HG03520 (cell line): ENCODE results near the gene RBCK1.
"Not testable (repeated sequence)": the region's sequence is repeated elsewhere in the genome, so short reads cannot be mapped to it uniquely, and the experiment has no call there.

Source experiments
- ATAC-seq: cut with Tn5 transposase; IDR thresholded peaks from one replicate; pipeline ENCODE4 v1.9.1; 2021; ENCODE audit warnings: mild to moderate bottlenecking, moderate library complexity; ENCODE audit not compliant: unreplicated experiment

The RBCK1 gene

GRCh38 chr20:407953-408842 is at the start of gene RBCK1:
TSS of gene RBCK1 (plus strand) at chr20:408299. CDS start at chr20:408758, 459 bp downstream.
- peak; percentile 61 for ATAC-seq

DNA sequence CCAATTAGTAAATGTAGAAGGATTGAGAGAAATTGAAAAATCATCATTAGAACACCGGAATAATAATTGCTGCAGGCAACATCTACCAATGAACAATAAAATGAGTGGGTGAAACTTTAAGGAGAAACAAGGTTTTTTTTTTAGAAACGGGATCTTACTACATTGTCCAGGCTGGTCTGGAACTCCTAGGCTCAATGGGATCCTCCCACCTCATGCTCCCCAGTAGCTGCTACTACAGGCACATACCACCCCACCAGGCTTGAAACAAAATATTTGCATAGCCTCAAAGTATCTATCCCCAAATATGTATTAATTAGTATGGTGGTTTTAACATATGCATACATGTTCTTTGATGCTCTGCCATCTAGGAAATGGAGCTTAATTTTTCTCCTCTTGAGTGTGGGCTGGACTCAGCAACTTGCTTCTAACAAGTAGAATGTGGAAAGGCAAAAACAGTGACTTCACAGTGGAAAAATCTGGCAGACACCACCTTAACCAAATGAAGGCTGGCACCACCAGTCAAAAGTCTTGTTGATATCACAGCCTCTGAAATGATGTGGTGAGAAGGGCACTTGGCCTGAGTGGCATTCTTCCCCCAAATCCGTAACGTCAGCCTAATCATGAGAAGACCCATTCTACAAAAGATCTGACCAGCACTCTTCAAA is 49.1 kb upstream of the RBCK1 start:
- ATAC-seq, result no peak

DNA sequence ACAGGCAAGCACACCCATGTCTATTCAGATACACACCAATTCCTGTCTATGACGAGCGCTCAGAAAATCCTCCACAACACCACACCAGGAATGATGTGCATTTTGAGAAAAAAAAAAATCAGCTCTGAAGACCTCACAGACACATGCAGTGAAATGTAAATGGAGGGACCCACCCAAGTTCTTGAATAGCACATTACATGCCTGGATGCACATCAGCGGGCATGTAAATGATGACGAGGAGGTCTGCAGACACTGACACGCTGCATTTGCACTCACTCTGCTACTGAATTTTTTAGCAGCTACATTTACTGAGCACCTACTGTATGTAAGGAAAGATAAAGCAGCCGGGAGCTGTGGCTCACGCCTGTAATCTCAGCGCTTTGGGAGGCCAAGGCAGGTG is 46.5 kb upstream of the RBCK1 start:
- no peak for ATAC-seq

- ATAC-seq, result no peak
Observed at GRCh38 chr20:362271-363254, 45.5 kb upstream of the RBCK1 start.

- no peak for ATAC-seq
Observed at GRCh38 chr20:363319-364078, 44.6 kb upstream of the RBCK1 start.

DNA sequence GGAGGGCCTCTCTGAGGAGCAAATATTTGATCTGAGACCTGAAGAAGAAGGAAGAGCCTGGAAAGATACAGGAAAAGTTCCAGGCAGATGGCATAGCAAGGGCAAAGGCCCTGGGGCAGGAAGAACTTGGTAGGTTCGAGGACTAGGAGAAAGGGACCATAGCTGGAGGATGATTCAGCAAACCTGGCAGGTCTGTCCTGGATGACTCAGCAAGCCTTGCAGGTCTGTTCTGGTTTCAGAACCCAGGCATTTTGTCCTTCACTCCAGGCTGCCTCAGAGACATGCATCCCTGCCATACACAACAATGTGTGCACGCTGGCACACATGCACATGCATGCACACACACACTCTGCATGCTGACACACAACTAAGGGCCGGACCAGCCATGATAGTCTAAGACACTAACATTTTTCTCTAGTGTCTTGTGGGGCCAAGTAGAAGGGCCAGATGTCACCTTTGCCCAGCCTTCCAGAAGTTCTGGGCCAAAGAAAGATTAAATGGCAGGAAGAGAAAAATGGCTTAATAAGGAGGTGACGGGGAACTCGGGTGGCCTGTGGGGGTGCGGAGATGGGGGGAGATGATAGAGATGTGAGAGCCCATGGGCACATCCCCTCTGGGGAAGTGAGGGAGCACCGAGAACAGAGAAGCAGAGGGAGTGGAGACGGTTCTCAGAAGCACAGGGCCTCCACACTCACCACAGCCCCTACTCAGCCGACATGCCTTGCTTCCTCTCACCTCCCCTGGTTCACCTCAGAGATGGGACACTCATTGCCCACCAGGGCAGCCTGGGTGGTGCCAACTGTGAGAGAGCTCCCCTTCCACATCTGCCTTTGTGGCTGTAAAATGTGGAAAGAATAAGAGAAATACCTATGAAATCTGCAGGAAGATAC is 42.9 kb upstream of the RBCK1 start:
- ATAC-seq, result no peak

- no peak for ATAC-seq
Observed at GRCh38 chr20:366041-366718, 41.9 kb upstream of the RBCK1 start.

DNA sequence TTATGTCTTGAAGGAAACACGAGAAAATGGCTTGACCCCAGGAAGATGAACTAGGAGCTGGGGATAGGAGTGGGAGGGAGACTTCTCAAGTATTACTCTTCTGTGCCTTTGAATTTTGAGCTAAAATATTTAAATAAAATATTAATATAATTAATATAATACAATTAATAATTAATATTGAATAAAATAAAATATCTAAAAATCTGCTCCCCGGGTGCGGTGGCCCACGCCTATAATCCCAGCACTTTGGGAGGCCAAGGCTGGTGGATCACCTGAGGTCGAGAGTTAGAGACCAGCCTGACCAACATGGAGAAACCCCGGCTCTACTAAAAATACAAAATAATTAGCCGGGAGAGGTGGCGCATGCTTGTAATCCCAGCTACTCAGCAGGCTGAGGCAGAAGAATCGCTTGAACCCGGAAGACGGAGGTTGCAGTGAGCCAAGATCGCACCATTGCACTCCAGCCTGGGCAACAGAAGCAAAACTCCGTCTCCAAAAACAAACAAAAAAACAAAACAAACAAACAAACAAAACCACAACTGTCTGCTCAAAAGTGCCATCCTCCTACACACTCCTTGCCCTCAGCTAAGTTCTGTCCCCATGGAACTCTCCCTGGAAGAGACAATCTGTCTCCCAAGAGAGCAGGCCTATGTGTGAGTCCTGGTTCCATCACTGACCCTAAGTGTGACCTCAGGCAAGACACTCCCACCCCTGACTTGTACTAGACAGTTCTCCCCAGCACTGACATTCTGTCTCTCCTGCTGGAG is 41.2 kb upstream of the RBCK1 start:
- ATAC-seq, result no peak

GRCh38 chr20:367486-367887 is 40.6 kb upstream of the RBCK1 start:
- no peak for ATAC-seq

DNA sequence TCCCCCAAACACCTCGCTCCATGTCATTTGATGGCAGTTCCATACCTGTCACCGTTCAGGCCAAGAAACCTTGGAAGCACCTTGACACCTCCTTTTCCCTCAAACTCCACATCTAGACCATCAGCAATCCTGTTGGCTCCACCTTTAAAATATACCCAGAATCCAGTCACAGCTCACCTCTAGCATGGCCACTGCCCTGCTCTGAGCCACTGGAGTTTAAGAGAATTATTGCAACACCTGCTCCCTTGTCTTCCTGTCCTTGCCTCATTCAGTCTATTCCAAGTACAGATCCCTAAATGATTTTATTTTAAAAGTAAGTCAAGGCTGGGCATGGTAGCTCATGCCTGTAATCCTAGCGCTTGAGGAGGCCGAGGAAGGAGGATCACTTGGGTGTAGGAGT is 39.2 kb upstream of the RBCK1 start:
- no peak for ATAC-seq

- no peak for ATAC-seq
Observed at GRCh38 chr20:370151-370600, 37.9 kb upstream of the RBCK1 start.

GRCh38 chr20:370977-371754 is 36.9 kb upstream of the RBCK1 start:
- ATAC-seq, result no peak

GRCh38 chr20:371755-372542 is 36.1 kb upstream of the RBCK1 start:
- no peak for ATAC-seq

- not testable (repeated sequence) for ATAC-seq
Observed at GRCh38 chr20:372543-373082, 35.5 kb upstream of the RBCK1 start.

- no peak for ATAC-seq
Observed at GRCh38 chr20:373171-373890, 34.8 kb upstream of the RBCK1 start.
